NCI-H2196 treated with DMSO at 0.1 percent for 48 hours (cell line): ENCODE data around the gene GRAMD4.

Experiments used
- DNase-seq: peaks from one replicate; lab custom pipeline; 2025; ENCODE audit not compliant: unreplicated experiment; lab: John Stamatoyannopoulos, UW

Gene GRAMD4

GRCh38 chr22:46668116-46668515 is 47.9 kb downstream of the GRAMD4 start:
- DNase-seq, result no peak

- no peak for DNase-seq
Observed at GRCh38 chr22:46669201-46669600, 49.0 kb downstream of the GRAMD4 start.

GRCh38 chr22:46671824-46672432 is 51.7 kb downstream of the GRAMD4 start:
- DNase-seq, result no peak

- DNase-seq, result no peak
Observed at GRCh38 chr22:46672731-46673130, 52.5 kb downstream of the GRAMD4 start.

- DNase-seq, result no peak
Observed at GRCh38 chr22:46673205-46673604, 53.0 kb downstream of the GRAMD4 start.

GRCh38 chr22:46673662-46674236 is 53.6 kb downstream of the GRAMD4 start:
- no peak for DNase-seq

GRCh38 chr22:46674367-46674781 is 54.2 kb downstream of the GRAMD4 start:
- DNase-seq, result no peak

- no peak for DNase-seq
Observed at GRCh38 chr22:46674906-46675305, 54.7 kb downstream of the GRAMD4 start.

- no peak for DNase-seq
Observed at GRCh38 chr22:46675479-46675878, 55.3 kb downstream of the GRAMD4 start.

GRCh38 chr22:46675938-46676337 is 55.8 kb downstream of the GRAMD4 start:
- DNase-seq, result no peak

- DNase-seq, result no peak
Observed at GRCh38 chr22:46676479-46676878, 56.3 kb downstream of the GRAMD4 start.

- no peak for DNase-seq
Observed at GRCh38 chr22:46676881-46677280, 56.7 kb downstream of the GRAMD4 start.

GRCh38 chr22:46677323-46678002 is 57.3 kb downstream of the GRAMD4 start:
- DNase-seq, result no peak

- DNase-seq, result no peak
Observed at GRCh38 chr22:46678003-46678657, 57.9 kb downstream of the GRAMD4 start.

GRCh38 chr22:46678785-46679700 is 58.9 kb downstream of the GRAMD4 start:
- DNase-seq, result no peak

- no peak for DNase-seq
Observed at GRCh38 chr22:46679706-46680269, 59.6 kb downstream of the GRAMD4 start.

- DNase-seq, result no peak
Observed at GRCh38 chr22:46681010-46681409, 60.8 kb downstream of the GRAMD4 start.

GRCh38 chr22:46682011-46682731 is 62.0 kb downstream of the GRAMD4 start:
- DNase-seq, result no peak

- DNase-seq, result peak; percentile 52
Observed at GRCh38 chr22:46684706-46685105, 64.5 kb downstream of the GRAMD4 start.
